T-helper 2 cell (primary cell): ENCODE data around the gene ADD3.
"Not testable (repeated sequence)": the region's sequence is repeated elsewhere in the genome, so short reads cannot be mapped to it uniquely, and the experiment has no call there.

ENCODE experiments used
- DNase-seq, 5 experiments: peaks; one replicate each; pipeline versions ENCODE4 v3.0.0 to v3.0.0-alpha.2; 2012 to 2022

ADD3 gene

DNA sequence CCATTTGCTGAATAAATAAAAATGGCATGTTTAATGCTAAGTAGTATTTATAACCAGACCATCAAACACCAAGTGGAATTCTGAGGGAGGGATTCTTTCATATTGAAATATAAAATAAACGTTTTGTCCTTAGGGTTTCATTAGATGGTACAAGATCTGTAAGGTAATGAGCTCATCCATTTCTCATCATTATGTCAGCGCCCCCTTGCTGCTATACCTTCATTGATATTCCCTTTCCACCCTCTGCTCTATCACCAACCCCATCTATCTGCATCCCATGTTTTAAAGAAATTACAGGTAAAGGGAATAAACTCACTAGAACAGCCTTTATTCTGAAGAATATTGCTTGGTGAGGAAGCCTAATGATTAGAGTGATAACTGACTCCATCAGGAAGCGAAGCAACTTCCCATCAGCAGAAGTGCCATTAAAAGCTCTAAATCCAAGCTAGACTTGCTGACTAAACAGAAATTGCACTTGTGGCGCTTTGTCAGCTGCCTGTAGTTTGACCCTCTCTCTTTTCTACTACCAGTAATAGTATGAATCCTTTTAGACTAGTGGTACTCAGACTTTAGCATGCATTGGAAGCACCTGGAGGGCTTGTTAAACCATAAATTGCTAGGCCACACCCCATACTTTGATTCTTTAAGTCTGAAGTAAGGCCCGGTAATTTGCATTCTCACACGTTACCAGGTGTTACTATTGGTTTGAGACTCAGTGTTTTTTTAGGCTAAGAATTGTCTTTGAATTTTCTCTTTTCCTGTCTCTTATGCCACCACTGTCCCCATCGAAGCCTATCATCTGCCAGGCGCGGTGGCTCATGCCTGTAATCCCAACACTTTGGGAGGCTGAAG, 27.5 kb downstream of the ADD3 start:
- peak in 1 of 5 experiments; percentile 19 for DNase-seq

DNA sequence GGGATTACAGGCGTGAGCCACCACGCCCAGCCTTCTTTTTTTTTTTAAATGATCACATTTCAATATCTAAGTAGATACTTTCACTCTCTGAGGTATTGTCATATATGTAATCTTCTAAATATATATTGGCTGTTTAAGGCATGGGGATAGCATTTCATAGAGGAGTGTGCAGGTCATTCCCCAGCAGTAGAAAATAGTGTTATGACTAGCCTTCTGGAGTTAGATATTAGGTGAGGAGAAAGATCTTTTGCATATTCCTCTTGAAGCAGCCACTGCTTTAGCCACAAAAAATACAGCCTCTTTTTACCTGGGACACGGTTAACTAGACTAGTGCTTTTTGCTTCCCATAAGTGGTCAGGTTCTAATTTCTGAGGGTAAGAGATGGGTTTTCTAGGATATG, 28.9 kb downstream of the ADD3 start:
- DNase-seq, result no peak

DNA sequence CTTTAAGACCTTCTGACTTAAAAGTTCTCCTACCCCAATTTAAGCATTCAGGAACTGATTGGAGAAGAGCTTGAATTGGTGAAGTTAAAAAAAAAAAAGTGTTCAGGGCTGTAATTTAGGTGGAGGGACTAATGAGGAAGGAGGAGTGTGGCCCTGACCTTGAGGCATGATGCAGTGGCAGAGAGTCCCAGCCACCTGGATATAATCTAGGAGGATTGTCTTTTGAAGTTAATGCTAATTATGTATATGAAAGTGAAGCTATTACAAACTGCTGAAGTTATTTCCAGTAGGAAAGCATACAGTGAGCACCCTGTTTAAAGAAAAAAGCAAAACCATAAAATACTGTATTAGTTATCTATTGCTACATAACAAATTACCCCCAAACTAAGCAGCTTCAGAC, 31.5 kb downstream of the ADD3 start:
- no peak for DNase-seq

DNA sequence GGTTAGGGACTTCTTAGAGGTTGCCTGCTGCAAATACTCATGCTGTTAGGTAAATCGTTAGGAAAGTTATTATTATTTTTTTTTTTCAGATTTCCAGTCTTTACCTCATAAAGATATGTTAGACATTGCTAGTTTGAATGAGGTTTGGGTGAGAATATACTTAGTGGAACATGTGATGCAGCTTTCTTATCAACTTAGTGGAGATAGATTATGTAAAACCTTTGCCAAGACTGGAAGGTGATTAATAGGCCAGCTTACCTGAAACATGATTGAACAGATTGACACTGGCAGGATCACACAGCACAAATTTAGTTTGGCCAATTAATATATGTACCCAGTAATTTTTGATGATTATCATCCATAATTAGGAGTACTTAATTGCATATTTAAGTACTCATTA, 32.3 kb downstream of the ADD3 start:
- DNase-seq, result no peak

DNA sequence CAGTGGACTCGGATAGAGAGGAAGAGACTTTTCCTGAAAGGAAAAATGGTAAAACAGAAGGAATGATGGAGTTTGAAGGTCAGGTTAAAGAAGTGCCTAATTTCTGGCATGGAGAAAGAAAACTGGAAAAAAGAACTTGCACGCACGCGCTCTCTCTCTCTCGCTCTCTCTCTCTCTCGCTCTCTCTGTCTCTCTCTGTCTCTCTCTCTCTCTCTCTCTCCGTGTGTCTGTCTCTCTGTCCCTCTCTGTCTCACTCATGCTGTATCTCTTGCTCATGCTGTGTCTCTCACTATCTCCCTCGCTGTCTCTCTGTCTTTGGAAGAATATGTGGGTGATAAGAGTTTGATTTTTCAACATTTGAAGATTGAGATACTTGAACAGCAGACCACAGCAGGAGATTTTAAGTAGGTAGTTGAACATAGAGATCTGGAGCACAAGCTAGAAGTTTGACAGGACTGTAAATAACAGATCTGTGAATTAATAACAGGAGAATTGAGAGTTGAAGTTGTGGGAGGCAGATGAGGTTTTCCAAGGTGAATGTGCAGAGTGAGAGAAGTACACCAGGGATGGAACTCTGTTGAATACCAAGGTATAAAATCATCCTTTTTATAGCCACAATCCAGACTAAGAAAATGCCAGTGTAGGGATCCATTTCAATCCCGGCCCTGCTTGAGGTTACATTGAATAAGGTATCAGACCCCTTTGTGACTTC, 33.1 kb downstream of the ADD3 start:
- DNase-seq, result no peak

DNA sequence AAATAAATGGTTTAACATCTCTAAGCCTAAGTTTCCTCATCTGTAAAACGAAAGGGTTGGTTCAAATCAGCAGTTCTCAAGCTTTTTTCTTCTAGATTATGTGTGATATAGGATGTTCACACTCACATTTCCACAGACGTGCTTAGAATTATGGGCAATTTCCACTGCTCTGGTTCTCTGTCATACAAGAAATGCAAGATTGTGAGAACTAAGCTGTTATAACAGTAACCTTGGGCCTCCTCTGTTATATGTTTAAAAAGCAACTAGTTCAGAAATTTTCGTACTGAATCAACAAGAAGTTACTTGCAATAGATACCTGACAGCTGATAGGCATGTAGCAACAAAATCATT, 33.7 kb downstream of the ADD3 start:
- no peak for DNase-seq

DNA sequence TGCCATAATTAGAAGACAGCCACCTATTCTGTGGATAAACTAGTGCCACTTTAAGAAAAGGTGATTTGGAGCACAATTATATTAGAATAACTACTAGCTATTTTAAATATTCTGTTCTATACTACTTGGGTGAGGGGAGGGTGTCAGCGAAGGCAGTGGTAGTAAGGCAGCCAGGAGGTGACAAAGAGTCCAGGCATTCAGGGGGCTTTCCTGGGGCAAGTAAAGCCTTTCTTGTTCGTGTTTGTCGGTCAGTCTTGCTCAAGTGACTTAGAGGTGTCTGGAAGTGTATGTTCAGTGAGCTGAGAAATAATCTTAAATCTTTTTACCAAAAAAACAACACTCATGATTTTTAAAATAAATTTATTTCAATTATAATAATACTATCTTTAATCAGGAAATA, 34.4 kb downstream of the ADD3 start:
- no peak for DNase-seq

DNA sequence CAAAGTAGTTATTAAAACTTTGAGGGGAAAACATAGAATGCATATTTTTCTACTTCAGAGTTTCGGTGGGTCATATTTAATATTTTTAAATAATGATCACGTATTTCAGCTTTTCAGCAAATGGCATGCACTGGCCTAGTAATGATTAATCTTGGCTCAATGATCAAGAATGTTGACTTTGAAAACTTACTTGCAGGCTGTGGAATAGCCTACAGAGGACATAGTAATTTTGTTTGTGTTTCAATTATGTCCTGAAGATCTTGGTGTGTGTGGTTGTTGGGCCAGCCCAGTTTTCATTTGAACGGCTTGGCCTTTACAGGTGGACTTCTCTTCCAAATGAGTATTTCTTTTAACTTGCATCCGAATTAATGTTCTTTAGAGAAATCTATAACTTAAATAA, 35.1 kb downstream of the ADD3 start:
- no peak for DNase-seq

DNA sequence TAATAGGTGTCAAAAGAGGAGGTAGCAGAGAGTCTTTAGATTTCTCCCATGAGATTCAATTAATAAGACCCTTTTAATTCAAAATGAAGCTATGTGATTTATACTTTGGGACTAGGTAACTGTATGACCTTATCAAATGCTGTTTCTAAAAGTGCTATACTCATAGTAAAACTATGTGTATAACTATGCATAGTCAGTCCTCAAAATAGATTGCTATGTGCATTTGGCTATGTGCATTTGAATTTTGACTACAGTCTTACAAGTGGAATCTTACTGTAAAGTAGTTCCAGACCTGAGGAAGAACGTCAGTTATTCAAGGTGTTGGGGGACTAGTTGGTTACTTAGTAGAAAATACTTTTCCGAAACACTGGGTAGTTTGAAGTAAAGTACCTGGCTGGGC, 36.9 kb downstream of the ADD3 start:
- no peak for DNase-seq

DNA sequence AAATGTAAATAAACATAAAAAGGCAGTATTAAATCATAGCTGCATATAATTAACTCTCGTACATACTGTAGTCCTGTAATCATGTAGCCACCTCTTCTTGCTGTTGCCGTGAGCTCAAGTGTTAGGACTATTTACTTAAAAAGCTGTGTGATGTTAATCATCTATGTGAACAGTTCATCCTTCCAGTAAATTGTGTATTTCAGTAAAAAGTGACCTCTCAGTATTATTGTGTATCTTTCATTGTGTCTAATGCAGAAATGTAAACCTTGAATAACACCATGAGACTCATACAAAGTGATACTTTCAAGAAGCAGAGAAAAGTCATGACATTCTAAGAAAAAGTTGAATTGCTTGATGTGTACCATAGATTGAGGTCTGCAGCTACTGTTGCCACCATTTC, 38.0 kb downstream of the ADD3 start:
- no peak for DNase-seq

DNA sequence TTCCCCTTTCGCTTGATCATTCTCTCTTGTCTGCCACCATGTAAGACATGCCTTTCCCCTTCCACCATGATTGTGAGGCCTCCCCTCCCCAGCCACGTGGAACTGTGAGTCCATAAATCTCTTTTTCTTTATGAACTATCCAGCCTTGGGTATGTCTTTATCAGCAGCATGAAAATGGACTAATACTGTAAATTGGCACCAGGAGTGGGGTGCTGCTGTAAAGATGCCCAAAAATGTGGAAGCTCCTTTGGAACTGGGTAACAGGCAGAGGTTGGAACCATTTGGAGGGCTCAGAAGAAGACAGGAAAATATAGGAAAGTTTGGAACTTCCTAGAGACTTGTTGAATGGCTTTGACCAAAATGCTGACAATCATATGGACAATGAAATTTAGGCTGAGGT, 40.4 kb downstream of the ADD3 start:
- not testable (repeated sequence) for DNase-seq

DNA sequence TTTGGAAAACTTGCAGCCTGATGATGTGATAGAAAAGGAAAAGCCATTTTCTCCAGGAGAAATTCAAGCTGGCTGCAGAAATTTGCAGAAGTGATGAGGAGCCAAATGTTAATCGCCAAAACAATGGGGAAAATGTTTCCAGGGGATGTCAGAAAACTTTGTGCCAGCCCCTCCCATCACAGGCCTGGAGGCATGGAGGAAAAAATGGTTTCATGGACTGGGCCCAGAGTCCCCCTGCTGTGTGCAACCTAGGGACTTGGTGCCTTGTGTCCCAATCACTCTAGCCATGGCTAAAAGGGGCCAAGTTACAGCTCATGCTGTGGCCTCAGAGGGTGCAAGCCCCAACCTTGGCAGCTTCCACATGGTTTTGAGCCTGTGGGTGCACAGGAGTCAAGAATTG, 41.0 kb downstream of the ADD3 start:
- no peak for DNase-seq

DNA sequence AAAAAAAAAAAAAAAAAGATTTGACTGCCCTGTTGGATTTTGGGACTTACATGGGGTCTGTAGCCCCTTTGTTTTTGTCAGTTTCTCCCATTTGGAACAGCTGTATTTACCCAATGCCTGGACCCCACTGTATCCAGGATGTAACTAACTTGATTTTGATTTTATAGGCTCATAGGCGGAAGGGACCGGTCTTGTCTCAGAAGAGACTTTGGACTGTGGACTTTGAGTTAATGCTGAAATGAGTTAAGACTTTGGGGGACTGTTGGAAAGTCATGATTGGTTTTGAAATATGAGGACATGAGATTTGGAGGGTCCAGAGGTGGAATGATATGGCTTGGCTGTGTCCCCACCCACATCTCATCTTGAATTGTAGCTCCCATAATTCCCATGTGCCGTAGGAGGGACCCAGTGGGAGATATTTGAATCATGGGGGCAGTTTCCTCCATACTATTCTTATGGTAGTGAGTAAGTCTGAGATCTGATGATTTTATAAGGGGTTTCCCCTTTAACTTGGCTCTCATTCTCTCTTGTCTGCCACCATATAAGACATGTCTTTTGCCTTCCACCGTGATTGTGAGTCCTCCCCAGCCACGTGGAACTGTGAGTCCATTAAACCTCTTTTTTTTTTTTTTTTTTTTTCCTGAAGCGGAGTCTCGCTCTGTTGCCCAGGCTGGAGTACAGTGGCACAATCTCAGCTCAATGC, 42.3 kb downstream of the ADD3 start:
- DNase-seq, result not testable (repeated sequence)

DNA sequence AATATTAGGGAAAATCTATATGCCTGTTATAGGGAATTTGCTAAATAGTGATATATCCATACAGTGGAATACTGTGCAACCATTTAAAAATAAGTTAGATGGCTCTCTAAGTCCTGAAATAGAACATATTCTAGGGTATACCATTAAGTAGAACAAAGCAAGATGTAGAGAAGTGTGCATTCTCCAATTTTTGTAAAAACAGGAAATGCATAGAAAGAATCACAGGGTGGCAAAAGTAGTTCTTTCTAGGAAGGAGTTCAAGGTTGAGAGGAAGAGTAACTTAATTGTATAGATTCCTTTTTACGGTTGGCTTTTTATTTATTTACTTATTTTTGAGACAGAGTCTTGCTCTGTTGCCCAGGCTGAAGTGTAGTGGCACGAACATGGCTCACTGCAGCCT, 43.7 kb downstream of the ADD3 start:
- DNase-seq, result no peak

DNA sequence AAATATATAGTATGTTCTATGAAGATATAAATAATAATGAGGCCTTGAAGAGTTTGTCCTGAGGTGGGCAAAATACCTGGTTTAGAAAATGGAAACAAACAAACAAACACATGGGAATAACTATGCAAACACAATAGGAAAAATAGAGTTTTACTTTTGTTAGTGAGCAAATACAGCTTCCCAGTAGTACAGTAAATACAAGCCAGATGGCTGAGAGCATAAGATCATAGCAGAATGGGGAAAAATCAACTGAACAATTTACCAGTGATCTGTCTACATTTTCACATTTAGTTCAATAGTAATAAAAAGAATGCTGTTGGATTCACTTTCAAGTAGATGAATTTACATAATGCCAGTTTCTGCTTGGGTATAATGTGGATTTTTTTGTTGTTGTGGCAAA, 45.1 kb downstream of the ADD3 start:
- no peak for DNase-seq

DNA sequence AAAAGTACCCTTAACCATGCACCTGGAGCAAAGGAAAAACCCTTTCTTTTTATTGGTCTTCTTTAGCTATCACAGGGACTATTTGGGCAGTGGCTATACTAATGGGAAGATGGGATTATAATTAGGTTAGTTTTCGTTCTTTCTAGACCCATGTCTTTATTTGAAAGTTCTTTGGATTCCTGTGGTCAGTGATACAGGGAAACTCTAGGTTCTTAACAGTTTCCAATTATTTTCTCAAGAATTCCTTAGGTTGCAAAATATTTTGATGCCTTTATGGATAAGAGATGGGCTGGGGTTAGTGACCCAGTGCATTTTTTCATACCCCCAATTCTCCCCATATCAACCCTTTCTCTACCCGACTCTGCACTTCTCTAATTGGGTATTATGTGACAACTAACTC, 49.0 kb downstream of the ADD3 start:
- no peak for DNase-seq

DNA sequence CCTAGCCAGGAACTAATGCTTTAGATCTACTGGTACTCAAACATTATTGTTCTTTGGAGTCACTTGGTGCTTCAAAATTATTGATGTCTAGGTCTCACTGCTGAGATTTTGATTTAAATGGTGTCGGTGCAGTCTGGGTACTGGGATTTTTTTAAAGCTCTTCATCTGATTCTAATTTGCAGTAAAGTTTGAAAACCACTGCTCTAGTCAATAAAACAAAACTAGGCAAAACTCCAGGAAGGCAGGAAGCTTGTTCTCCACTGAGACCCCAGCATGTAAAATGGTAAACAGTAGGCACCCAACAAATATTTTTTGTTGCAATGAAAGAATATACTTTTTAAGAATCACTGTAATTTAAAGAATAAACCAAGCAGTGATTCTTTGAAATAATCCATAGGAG, 49.7 kb downstream of the ADD3 start:
- DNase-seq, result no peak

DNA sequence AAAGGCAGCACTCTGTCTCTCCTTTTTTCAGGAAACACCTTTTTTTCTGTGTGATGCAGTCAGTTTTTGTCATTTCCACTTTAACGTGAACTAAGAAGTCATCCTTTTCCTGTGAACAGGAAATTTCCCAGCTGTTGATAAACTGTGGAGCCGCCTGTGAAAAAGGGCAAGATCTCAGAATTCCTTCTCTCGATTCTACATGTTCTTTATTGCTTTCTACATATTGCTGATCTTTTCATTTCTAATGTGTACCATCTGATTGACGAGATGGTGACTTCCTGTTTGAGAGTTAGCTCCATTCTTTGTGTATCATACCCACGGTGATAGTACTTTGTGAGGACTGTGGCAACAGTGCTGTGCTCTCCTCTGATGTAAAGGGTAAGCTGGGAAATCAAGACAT, 50.4 kb downstream of the ADD3 start:
- DNase-seq, result peak in 1 of 5 experiments; percentile 62

DNA sequence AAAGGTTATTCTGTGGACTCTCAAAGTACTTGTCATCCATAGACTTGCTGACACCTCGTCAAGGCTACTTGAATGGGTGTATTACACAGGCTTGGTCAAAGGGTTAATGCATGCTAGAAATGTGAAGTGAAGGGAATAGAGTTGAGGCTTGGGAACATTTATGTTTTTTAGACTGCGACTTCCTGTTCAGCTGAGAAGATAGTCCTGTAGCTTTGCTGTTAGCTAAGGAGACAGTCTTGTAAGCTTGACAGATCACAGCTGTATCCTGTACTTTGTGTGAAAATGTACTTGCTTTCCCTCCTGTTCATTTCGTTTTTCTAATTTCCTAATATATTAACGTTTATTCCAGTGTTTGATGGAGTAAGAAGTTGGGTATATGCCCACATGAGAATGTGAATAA, 52.1 kb downstream of the ADD3 start:
- DNase-seq, result no peak

DNA sequence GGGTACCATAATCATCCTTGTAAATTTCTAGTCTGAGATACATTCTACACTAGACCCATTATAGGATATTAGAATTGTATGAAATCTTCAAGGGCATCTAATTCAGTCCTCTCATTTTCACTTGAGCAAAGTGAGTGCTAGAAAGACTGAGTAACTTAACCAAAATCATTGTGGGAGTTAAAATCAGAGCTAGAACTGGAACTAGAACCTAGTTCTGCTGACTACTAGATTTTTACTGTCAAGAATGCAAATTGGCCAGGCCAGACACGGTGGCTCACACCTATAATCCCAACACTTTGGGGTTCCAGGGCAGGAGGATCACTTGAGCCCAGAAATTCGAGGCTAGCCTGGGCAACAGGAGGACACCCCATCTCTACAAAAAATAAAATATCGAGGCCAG, 53.9 kb downstream of the ADD3 start:
- no peak for DNase-seq

DNA sequence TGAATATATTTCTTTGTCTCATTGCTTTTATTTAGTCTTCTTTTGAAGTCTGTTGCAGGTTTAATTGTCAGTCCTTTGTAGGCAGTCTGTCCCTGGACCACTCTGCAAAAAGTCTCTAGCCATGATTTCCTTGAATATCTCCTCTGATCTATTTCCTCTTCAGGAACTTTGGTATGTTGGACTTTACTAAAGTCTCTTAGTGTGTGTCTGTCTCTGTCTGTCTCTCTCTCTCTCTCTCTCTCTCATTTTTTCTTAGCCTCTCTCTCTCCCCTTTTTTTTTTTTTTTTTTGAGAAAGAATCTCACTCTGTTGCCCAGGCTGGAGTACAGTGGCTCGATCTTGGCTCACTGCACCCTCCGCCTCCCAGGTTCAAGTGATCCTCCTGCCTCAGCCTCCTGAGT, 57.5 kb downstream of the ADD3 start:
- DNase-seq, result no peak

DNA sequence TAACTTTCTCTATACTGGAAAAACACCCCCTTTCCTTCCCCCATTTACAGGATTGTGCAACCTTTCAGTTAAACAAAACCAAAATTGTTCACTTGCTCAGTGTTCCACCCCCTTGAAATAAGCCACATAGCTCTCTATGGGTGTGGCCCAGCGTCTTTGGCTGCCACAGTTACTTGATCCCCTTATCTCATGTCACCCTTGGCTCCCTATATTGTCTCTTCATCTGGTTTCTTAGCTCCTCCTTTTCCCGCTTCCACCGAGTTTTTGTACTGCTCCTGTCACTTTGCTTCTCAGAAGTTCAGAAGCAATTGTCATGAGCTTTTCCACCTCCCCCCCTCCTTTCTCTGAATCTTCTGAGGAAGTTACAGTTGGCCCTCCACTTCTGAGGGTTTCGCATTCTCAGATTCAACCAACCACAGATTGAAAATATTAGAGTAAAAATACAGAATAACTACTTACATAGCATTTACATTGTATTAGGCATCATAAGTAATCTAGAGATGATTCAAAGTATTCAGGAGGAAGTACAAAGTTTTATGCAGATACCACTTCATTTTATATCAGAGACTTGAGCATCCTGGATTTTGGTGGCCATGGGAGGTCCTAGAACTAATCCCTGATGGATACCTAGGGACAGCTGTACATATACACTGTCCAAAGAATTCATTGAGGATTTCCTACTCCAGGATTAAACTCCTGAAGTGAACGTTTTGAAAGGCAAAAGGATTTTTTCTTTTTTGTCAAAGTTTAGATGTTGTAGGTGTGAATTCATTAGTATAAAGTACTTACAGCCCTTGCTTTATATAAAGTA, 60.4 kb downstream of the ADD3 start:
- peak in 4 of 5 experiments; percentile 3 to 84 (median 26) for DNase-seq

DNA sequence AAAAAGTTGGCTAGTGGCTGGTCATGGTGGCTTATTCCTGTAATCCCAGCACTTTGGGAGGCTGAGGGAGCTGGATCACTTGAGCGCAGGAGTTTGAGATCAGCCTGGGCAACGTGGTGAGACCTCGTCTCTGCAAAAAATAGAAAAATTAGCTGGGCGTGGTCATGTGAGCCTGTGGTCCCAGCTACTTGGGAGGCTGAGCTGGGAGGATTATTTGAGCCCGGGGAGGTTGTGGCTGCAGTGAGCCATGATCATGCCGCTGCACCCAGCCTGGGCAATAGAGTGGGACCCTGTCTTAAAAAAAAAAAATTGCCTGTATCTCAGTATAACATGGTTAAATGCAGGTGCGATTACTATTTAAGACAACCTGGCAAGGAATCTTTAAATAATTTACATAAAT, 61.0 kb downstream of the ADD3 start:
- peak in 1 of 5 experiments; percentile 32 for DNase-seq
